ENCODE data around the gene SMOC2. TPM values are rescaled to one million over a fixed set of nuclear protein-coding genes. Genes with fewer than 3 reads are reported as not detected.

Gene SMOC2
- total RNA-seq, 1 donor from 2014 or later = 14.4 TPM

- no peak for DNase-seq
- no peak overlapping the region for H3K4me3 ChIP-seq
- H3K4me1 ChIP-seq = peaks cover 31% of the 10 kb centered on the region
- intact Hi-C loops (cut with micrococcal nuclease) = no loop called here
- no peaks in the 10 kb centered on the region for H3K36me3 ChIP-seq
- H3K27ac ChIP-seq (replicated peaks) = peak overlapping the region; percentile 56
- TF ChIP-seq CTCF (IDR thresholded peaks at IDR 0.05; ENCODE audit: borderline replicate concordance) = no peak
- H3K9me3 ChIP-seq (replicated peaks) = no peaks in the 10 kb centered on the region
- peaks cover 5% of the 10 kb centered on the region for H3K27me3 ChIP-seq (ENCODE audit: low read depth)
Observed at GRCh38 chr6:168525114-168525513, 84.1 kb downstream of the SMOC2 start.

- Histone ChIP-seq H3K27ac (replicated peaks) (peak overlapping the region; percentile 83), H3K27me3 (ENCODE audit: low read depth) (peaks cover 5% of the 10 kb centered on the region), H3K36me3 (no peaks in the 10 kb centered on the region), H3K9me3 (replicated peaks) (no peaks in the 10 kb centered on the region), H3K4me1 (peaks cover 31% of the 10 kb centered on the region), H3K4me3 (no peak overlapping the region)
- intact Hi-C loops (cut with micrococcal nuclease) = no loop called here
- DNase-seq = no peak
- TF ChIP-seq CTCF (IDR thresholded peaks at IDR 0.05; ENCODE audit: borderline replicate concordance) = no peak
Observed at GRCh38 chr6:168525926-168526630, 85.1 kb downstream of the SMOC2 start.

GRCh38 chr6:168526841-168527281 lies 85.9 kb downstream of the SMOC2 start:
- Histone ChIP-seq H3K4me1 (peaks cover 31% of the 10 kb centered on the region), H3K9me3 (replicated peaks) (no peaks in the 10 kb centered on the region), H3K4me3 (peak overlapping the region; percentile 19), H3K36me3 (no peaks in the 10 kb centered on the region), H3K27ac (replicated peaks) (peak overlapping the region; percentile 83), H3K27me3 (ENCODE audit: low read depth) (peaks cover 5% of the 10 kb centered on the region)
- no peak for TF ChIP-seq CTCF (IDR thresholded peaks at IDR 0.05; ENCODE audit: borderline replicate concordance)
- peak; percentile 68 for DNase-seq
- intact Hi-C loops (cut with micrococcal nuclease) = no loop called here

- DNase-seq = no peak
- intact Hi-C loops (cut with micrococcal nuclease) = no loop called here
- peaks cover 5% of the 10 kb centered on the region for H3K27me3 ChIP-seq (ENCODE audit: low read depth)
- H3K36me3 ChIP-seq = no peaks in the 10 kb centered on the region
- peak overlapping the region; percentile 19 for H3K4me3 ChIP-seq
- peaks cover 33% of the 10 kb centered on the region for H3K4me1 ChIP-seq
- TF ChIP-seq CTCF (IDR thresholded peaks at IDR 0.05; ENCODE audit: borderline replicate concordance) = no peak
- H3K9me3 ChIP-seq (replicated peaks) = no peaks in the 10 kb centered on the region
- peak overlapping the region; percentile 83 for H3K27ac ChIP-seq (replicated peaks)
Observed at GRCh38 chr6:168527451-168528210, 86.6 kb downstream of the SMOC2 start.

GRCh38 chr6:168528474-168529095 lies 87.6 kb downstream of the SMOC2 start:
- H3K36me3 ChIP-seq = no peaks in the 10 kb centered on the region
- intact Hi-C loops (cut with micrococcal nuclease) = no loop called here
- no peak overlapping the region for H3K4me3 ChIP-seq
- no peak for TF ChIP-seq CTCF (IDR thresholded peaks at IDR 0.05; ENCODE audit: borderline replicate concordance)
- peaks cover 5% of the 10 kb centered on the region for H3K27me3 ChIP-seq (ENCODE audit: low read depth)
- H3K4me1 ChIP-seq = peaks cover 38% of the 10 kb centered on the region
- no peaks in the 10 kb centered on the region for H3K9me3 ChIP-seq (replicated peaks)
- H3K27ac ChIP-seq (replicated peaks) = no peak overlapping the region
- DNase-seq = no peak
